ENCODE measurements around the gene DLX1.
A peak's percentile ranks its signal among the peaks of the same experiment; 100 is the strongest.

The DLX1 gene

DNA sequence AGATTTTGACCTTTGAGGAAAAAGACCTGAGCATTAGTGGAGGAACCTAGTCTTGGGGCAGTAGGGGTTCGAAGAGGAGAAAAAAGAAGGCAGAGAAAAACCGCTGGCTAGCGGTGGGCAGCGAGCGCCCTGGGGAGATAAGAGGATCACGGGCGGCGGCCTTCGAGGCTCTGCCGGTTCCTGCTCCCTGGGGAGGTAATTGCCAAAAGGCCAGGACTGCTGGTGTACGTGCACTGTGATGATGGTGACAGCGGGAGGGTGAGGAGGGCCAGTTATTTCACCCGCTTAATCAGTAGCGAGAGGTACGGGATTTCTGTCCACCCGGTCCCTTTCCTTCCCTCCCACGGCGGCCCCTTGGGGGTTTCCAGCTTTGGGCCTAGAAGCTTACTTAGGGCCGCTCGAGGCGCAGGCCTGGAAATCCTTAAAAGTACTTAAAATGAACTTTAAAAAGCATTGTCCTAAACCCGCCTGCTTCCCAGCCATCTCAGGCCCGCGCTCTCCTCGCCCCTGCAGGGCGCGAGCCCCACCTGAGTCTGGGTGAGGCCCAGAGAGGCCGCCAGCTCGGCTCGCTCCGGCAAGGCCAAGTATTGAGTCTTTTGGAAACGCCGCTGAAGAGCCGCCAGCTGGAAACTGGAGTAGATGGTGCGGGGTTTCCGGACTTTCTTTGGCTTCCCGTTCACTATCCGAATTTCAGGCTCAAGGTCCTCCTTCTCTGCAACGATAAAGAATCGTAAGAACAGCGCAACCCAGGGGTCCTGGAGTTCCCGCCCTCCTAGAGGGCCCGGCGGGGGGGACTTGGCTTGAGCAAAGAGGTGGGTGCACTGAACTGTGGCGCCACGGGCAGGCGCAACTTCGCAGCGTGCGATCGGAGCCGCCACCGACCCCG lies 15.9 kb downstream of the DLX1 start:
- peak overlapping the region; percentile 84 for H3K4me3 ChIP-seq (ENCODE audit: low read length)
- TF ChIP-seq, protein P1, sequence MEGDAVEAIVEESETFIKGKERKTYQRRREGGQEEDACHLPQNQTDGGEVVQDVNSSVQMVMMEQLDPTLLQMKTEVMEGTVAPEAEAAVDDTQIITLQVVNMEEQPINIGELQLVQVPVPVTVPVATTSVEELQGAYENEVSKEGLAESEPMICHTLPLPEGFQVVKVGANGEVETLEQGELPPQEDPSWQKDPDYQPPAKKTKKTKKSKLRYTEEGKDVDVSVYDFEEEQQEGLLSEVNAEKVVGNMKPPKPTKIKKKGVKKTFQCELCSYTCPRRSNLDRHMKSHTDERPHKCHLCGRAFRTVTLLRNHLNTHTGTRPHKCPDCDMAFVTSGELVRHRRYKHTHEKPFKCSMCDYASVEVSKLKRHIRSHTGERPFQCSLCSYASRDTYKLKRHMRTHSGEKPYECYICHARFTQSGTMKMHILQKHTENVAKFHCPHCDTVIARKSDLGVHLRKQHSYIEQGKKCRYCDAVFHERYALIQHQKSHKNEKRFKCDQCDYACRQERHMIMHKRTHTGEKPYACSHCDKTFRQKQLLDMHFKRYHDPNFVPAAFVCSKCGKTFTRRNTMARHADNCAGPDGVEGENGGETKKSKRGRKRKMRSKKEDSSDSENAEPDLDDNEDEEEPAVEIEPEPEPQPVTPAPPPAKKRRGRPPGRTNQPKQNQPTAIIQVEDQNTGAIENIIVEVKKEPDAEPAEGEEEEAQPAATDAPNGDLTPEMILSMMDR (conservative IDR thresholded peaks at IDR 0.05; ENCODE audit: low read length): no peak; the same call in 1 of the 2 replicates
- DNase-seq (ENCODE audit: low read depth): no peak

DNA sequence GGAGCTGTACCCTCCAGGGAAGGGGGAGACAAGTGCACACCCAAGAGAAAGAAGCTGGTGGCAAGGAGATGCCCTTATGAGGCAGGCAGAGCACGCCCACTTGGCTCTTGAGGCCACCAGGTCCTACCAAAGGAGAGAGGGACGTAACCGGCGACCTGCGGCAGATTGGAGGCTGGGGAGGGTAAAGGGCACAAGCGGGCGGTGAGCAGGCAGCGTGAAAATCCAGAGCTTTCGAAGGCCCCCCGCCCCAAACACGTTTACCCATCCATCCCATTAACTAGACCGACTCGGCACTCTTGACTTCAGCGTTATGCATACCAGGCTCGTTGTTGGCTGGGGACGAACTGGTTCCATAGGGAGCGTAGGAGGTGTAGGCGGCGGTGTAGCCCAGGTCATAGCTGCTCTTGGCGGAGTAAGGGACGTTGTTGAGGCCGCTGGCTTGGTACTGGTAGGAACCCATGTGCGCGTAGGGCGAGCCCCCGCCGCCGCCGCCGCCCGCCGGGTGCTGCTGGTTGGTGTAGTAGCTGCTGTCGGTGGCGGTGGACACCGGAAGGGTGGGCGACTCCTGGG lies 16.6 kb downstream of the DLX1 start:
- TF ChIP-seq, protein P1 (conservative IDR thresholded peaks at IDR 0.05; ENCODE audit: low read length): no peak
- DNase-seq (ENCODE audit: low read depth): no peak
- peak overlapping the region; percentile 84 for H3K4me3 ChIP-seq (ENCODE audit: low read length)

DNA sequence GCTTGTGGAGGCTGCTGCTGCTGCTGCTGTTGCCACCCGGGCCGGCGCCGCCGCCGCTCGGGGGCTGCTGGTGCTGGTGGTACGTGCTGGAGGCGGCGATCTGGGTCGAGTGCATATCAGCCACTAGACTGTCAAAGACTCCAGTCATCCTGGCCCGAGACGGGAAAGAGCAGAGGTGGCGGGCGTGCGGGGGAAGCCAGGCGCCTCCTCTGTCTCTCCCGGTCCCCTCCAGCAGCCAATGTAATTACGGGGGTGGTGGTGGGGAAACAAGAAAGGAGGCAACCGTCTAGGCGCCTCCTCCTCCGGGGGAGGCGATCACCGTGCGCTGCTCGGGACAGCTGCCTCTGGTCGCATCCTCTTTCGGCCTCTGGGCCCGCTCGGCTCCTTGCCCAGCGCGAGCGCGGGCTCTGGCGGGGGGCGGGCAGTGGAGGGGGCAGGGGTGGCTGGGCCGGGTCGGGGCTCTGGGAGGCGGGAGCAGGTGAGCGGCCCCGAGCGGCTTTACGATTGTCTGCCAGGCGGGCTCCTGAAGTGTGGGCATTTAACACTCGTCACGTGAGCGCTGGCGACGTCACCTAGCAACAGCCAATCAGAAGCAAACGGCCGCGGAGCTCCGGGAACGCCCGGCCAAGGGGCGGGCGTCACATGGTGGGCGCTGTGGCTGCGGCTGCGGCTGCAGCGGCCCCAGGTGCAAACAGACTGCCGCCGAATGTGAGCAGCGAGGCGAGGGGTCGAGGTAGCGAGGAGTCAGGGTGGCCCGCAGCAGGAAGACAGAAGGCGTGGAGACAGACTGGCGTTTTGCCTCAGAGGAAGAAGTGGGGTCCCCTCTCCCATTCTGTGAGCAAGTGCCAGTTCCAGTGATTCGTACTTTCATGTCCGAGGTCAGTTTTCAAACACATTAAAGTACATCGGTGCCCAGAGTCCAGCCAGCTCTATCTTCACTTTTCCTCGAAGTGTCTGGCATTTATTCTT lies 17.4 kb downstream of the DLX1 start, which contains the start of gene DLX2:
Gene DLX2 (minus strand): TSS at position 510 of the 969 bp plus-strand sequence. CDS start 362 bp downstream, at position 148.
- TF ChIP-seq, protein P1 (conservative IDR thresholded peaks at IDR 0.05; ENCODE audit: low read length): no peak
- peak within 1 kb of the TSS; percentile 84 for H3K4me3 ChIP-seq (ENCODE audit: low read length)
- peak; percentile 86 for DNase-seq (ENCODE audit: low read depth)

DNA sequence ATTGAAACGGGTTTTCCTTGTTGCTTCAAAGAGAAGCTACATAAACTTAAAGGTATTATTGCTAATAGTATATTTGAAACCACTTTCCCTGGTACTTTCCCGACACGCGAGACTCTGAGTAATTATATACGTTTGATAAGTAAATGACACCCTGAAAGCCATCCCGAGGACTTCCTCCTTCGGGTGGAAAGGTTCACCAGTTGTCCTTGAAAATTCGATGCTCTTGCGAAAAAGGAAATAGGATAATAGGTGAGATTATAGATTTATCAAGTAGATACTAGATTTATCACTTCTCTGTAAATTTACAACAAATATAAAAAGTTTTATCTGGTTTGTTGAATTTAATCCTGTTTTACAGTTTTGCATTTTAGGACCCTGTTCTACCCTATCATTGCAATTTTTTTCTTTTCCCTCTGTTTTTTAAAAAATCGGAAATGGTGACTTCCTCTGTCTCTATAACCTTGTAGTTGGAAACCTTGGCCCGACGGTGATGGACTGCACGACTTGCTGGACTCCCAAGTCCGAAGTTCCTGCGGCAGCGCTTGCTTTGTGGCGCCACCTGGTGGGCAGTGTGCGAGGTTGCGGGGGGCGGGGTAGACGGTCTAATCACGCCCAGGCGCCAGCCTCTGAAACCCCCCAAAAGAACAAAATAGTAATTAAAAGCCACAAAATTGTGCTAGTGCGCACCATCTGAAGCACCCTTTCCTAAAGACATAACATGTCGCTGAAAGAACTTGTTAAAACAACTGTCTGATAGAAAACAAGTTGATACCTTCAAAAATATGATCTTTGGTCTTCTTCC lies 18.4 kb downstream of the DLX1 start:
- peak; percentile 86 for DNase-seq (ENCODE audit: low read depth)
- H3K4me3 ChIP-seq (ENCODE audit: low read length): peak overlapping the region; percentile 84
- TF ChIP-seq, protein P1 (conservative IDR thresholded peaks at IDR 0.05; ENCODE audit: low read length): peak; percentile 84

DNA sequence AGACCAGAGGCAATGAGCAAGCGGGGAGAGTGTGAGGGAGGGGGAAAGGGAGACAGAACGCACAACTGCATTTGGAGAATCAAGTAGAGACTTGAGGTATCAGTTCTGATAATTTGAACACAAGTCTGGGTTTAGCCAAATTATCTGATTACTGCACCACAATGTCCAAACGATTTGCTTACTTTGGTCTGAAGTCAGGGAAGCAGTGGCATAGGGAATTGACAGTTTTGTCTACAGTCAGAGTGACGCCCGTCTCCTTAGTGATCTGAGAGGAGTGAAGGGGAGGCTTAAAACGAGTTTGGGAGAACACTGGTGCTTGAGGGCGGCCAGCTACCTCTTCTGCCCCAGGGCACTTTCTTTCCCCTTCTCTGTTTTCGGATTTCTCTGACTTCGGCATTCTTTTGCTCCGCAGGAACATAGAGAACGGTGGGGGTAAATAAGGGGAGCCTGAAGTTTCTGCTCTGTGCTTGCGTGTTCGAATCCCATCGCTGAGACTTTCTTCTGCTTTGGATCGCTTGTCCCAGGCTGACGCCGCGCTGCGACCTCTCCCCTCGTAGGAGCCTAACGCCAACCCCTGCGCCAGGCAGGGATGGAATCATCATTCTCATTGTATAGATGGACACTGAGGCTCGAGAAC lies 20.3 kb downstream of the DLX1 start:
- TF ChIP-seq, protein P1 (conservative IDR thresholded peaks at IDR 0.05; ENCODE audit: low read length): no peak
- H3K4me3 ChIP-seq (ENCODE audit: low read length): peak overlapping the region; percentile 69
- DNase-seq (ENCODE audit: low read depth): no peak

Data from AG10803 (cell line).